ENCODE data around the gene SIRPB1.
A peak's percentile ranks its signal among the peaks of the same experiment; 100 is the strongest.

The SIRPB1 gene

GRCh38 chr20:1619861-1620444, at the start of gene SIRPB1:
Gene SIRPB1, minus strand, starts transcription at chr20:1620009. Its CDS starts 65 bp downstream, at chr20:1619944.
- Mint-ChIP-seq H3K9me3 (peaks cover 5% of the 10 kb centered on the region), H3K4me3 (peak within 1 kb of the TSS; percentile 33), H3K27me3 (no peaks in the 10 kb centered on the region), H3K36me3 (peaks cover 28% of the 10 kb centered on the region), H3K27ac (peak within 1 kb of the TSS; percentile 92), H3K4me1 (peaks cover 72% of the 10 kb centered on the region)

DNA sequence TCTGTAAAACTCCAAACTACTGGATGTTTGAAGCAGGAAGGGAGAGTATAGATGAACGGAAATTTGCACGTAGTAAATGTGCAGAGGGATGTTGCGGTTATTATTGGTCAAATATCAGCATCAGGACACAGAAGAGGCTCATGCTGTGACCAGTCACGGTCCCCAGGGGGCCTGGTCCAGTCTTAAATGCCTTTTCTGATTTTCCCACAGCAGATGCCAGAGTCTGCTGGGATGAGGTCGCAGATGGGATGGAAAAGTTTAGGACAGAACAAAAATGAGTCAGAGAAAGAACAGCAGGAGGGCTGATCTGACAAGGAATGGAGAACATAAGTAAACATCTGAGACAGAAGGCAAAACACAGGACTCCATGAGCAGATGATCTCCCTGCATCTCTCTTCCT, 49.5 kb upstream of the SIRPB1 start:
- H3K27me3 Mint-ChIP-seq, result no peaks in the 10 kb centered on the region
- peak overlapping the region; percentile 97 for H3K27ac Mint-ChIP-seq
- H3K4me3 Mint-ChIP-seq, result no peak overlapping the region

DNA sequence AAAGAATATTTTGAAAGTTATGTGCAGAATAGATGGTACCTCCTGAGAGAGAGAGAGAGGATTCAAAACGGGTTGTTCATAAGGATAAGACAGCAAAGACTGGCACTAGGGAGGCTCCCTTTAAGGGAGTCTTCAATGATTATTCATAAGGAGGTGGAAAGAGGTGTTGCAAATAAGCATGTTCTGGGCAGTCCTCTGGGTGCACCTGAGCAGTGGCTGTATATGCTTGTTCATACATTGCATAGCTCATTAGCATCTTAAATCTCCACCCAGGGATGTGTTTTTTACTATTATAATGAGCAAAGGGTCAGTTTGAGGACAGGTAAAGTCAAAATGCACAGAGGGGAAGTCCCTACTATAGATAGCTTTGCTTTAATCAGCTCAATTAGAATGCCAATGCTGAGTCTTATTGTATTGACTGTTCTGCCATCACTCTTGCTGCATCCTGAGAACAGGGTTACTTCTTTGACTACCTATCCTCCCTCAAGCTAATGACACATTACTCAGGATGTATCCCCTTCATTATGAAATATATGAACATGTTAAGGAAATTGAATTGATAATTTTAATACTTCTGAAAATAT, 47.8 kb upstream of the SIRPB1 start:
- H3K27me3 Mint-ChIP-seq, result no peaks in the 10 kb centered on the region
- peaks cover 4% of the 10 kb centered on the region for H3K9me3 Mint-ChIP-seq
- peaks cover 45% of the 10 kb centered on the region for H3K36me3 Mint-ChIP-seq
- peaks cover 94% of the 10 kb centered on the region for H3K4me1 Mint-ChIP-seq
- peak overlapping the region; percentile 60 for H3K27ac Mint-ChIP-seq
- H3K4me3 Mint-ChIP-seq, result peak overlapping the region; percentile 31

More for the DNA sequence above, 49.5 kb upstream of the SIRPB1 start:
- peaks cover under 1% of the 10 kb centered on the region for H3K9me3 Mint-ChIP-seq
- H3K36me3 Mint-ChIP-seq, result peaks cover 36% of the 10 kb centered on the region
- peaks cover 93% of the 10 kb centered on the region for H3K4me1 Mint-ChIP-seq

GRCh38 chr20:1666802-1667201, 47.0 kb upstream of the SIRPB1 start:
- Mint-ChIP-seq H3K4me3 (peak overlapping the region; percentile 31), H3K9me3 (peaks cover 4% of the 10 kb centered on the region), H3K27me3 (no peaks in the 10 kb centered on the region), H3K36me3 (peaks cover 41% of the 10 kb centered on the region), H3K4me1 (peaks cover 94% of the 10 kb centered on the region), H3K27ac (peak overlapping the region; percentile 60)

DNA sequence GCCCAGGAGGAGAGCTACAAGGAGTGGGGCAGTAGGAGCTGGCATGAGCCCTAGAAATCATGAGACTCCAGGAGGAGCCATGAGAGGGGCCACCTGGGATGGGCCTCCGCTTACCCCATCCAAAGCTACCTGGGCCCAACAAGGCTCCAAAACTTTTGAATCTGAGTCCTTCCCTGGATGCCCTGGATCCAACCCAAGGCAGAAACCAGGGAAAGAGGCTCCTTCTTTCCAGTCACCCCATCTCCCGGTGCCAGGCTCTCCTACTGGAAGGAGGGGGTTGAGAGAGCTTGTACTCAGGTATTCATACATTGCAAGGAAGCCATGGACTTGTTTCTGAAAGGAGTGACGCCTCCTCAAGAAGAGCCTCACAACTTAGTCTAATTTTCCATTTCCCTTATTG, 45.5 kb upstream of the SIRPB1 start:
- Mint-ChIP-seq H3K27ac (peak overlapping the region; percentile 98), H3K4me3 (peak overlapping the region; percentile 85), H3K4me1 (peaks cover 94% of the 10 kb centered on the region), H3K9me3 (peaks cover 4% of the 10 kb centered on the region), H3K36me3 (peaks cover 34% of the 10 kb centered on the region), H3K27me3 (no peaks in the 10 kb centered on the region)

DNA sequence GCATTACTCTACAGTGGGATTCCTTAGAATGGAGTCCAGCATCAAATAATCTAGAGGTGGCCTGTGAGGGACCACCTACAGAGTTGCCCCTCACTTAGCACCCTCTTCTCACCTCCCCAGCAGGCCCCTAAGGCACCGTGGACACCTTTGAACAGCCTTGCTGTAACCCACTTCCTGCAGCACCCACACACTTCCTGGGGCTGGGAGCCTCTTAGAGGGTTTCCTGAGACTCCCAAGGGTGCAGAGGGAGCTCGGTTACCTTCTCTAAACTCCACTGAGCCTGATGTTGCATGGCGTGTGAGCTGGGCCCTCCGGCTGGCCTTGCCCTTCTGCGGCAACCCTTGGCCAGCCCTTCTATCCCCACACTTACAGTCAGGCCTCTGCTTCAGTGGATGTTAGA, 45.1 kb upstream of the SIRPB1 start:
- Mint-ChIP-seq H3K4me3 (peak overlapping the region; percentile 85), H3K9me3 (peaks cover 4% of the 10 kb centered on the region), H3K36me3 (peaks cover 35% of the 10 kb centered on the region), H3K27ac (peak overlapping the region; percentile 98), H3K4me1 (peaks cover 96% of the 10 kb centered on the region), H3K27me3 (no peaks in the 10 kb centered on the region)

DNA sequence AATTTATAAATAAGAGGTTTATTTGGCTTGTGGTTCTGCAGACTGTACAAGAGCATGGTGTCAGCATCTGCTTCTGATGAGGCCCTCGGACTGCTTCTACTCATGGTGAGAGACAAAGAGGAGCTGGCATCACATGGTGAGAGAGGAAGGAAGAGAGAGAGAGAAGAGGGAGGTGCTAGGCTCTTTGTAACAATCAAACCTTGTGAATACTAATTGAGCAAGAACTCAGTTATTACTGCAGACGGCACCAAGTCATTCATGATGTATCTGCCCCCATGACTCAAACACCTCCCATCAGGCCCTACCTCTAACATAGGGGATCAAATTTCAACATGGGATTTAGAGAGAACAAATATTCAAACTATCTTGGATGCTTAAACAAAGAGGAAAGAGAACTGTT, 44.1 kb upstream of the SIRPB1 start:
- peaks cover 96% of the 10 kb centered on the region for H3K4me1 Mint-ChIP-seq
- H3K4me3 Mint-ChIP-seq, result peak overlapping the region; percentile 85
- H3K27ac Mint-ChIP-seq, result peak overlapping the region; percentile 98
- peaks cover 32% of the 10 kb centered on the region for H3K36me3 Mint-ChIP-seq
- H3K27me3 Mint-ChIP-seq, result no peaks in the 10 kb centered on the region
- H3K9me3 Mint-ChIP-seq, result peaks cover 9% of the 10 kb centered on the region

DNA sequence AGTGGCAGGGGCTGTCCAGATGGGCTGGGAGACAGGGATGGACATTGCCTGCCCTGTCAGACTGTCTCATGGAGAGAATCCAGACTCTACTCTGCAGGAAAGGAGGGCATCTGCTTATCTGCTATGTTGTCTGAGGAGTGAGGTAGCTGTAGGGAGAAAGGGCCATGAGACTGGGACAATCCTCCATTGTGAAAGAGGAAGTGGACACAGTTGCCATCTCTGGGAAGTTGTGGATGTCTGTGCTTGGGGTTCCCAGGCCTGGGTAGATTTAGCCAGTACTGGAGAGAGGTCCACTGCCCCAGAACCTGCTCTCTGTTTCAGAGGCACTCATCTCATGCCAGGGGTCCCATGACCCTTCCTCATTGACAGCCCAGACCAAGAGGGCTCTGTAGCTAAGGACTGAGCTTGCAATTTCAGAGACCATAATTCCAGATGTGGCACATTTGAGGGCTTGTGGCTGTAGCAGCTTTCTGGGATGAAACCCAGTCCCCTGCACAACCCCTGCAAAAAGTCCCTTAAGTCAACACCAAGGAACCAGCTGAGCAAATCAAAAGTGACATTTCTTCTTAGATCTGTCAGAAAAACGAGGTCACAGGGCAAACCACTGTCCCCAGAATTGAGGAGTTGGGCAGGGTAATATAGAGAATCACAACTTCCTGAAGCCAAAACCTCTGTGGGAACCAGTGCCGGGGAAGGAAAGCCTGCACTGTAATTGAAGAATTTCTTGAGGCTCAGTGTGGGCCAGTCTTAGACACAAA, 41.9 kb upstream of the SIRPB1 start:
- Mint-ChIP-seq H3K4me1 (peaks cover 99% of the 10 kb centered on the region), H3K27me3 (no peaks in the 10 kb centered on the region), H3K36me3 (peaks cover 33% of the 10 kb centered on the region), H3K9me3 (peaks cover 9% of the 10 kb centered on the region), H3K27ac (peak overlapping the region; percentile 98), H3K4me3 (peak overlapping the region; percentile 59)

DNA sequence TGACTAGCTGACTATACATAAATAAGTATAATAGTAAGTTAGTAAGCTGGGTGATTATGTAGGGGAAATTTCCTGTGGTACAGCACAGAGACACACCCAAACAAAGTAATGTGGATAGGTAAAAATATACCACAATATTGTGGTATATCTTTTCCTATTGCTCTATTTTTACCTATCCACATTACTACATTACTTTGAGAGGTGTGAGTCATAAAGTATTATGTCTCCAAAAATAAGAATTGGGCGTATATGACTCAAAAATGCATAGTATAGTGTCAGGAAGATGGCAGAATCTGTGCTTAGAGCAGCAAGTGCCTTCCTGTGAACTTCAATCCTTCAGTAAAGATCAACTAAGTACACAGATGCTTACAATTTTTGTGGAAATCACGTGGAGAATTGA, 40.4 kb upstream of the SIRPB1 start:
- peaks cover 9% of the 10 kb centered on the region for H3K9me3 Mint-ChIP-seq
- H3K27me3 Mint-ChIP-seq, result no peaks in the 10 kb centered on the region
- H3K4me1 Mint-ChIP-seq, result peaks cover 94% of the 10 kb centered on the region
- H3K27ac Mint-ChIP-seq, result peak overlapping the region; percentile 98
- peaks cover 33% of the 10 kb centered on the region for H3K36me3 Mint-ChIP-seq
- H3K4me3 Mint-ChIP-seq, result peak overlapping the region; percentile 90

DNA sequence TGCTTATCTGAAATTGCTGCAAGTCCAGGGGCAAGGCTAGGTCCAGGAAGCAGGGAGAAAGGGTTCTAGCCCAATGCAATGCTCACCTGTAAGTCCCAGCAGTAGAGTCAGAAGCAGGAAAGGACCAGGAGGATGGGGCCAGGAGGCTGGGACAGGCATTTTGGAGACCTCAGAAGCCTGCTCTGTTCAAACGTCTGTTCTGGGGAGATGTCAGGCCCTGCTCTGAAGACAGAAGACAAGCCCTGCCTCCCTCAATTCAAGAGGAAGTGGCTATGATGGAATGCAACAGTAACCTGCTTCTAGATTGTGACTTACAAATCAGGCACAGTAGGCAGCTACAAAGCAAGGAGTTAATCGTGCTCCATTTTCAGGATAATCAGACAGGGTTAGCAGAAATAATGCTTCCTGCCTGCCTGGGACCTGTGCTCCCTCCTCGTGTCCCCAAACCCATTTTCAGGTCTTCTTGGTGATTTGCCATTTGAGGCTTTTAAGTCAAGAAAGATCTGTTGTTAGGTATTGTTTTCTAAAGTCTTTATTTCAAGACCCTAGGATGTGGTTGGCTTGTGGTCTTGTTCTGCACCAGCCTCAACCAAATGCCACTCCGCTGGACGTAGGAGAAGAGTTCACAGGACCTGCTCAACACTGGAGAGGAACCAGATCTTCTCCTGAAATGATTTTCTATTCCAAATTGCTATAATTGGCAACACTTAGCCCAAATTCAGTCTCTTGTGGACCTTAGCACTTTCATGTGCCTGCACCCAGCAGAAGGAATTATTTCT, 37.9 kb upstream of the SIRPB1 start, which contains the start of gene SIRPG:
TSS of gene SIRPG (minus strand) at position 224 of the 779 bp plus-strand sequence. CDS start at position 159, 65 bp downstream.
- peaks cover 94% of the 10 kb centered on the region for H3K4me1 Mint-ChIP-seq
- no peaks in the 10 kb centered on the region for H3K27me3 Mint-ChIP-seq
- H3K9me3 Mint-ChIP-seq, result peaks cover 16% of the 10 kb centered on the region
- H3K4me3 Mint-ChIP-seq, result peak within 1 kb of the TSS; percentile 90
- peaks cover 45% of the 10 kb centered on the region for H3K36me3 Mint-ChIP-seq
- H3K27ac Mint-ChIP-seq, result peak within 1 kb of the TSS; percentile 99

GRCh38 chr20:1656844-1657243, 37.0 kb upstream of the SIRPB1 start:
- H3K4me3 Mint-ChIP-seq, result peak overlapping the region; percentile 90
- H3K36me3 Mint-ChIP-seq, result peaks cover 43% of the 10 kb centered on the region
- H3K9me3 Mint-ChIP-seq, result peaks cover 17% of the 10 kb centered on the region
- H3K27ac Mint-ChIP-seq, result peak overlapping the region; percentile 99
- H3K27me3 Mint-ChIP-seq, result no peaks in the 10 kb centered on the region
- peaks cover 93% of the 10 kb centered on the region for H3K4me1 Mint-ChIP-seq

DNA sequence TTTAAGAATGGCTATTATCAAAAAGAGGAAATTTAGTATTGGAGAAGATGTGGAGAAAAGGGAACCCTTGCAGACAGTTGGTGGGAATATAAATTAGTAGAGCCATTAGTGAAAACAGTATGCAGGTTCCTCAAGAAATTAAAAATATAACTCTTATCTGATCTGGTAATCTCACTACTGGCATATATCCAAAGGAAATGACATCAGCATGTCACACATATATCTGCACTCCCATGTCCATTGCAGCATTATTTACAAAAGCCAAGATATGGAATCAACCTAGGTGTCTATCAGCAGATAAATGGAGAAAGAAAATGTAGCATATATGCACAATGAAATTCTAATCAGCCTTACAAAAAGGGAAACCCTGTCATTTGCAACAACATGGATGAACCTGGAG, 35.2 kb upstream of the SIRPB1 start:
- Mint-ChIP-seq H3K27ac (peak overlapping the region; percentile 85), H3K4me1 (peaks cover 93% of the 10 kb centered on the region), H3K4me3 (peak overlapping the region; percentile 82), H3K36me3 (peaks cover 50% of the 10 kb centered on the region), H3K27me3 (no peaks in the 10 kb centered on the region), H3K9me3 (peaks cover 24% of the 10 kb centered on the region)

GRCh38 chr20:1652960-1653359, 33.2 kb upstream of the SIRPB1 start:
- Mint-ChIP-seq H3K9me3 (peaks cover 19% of the 10 kb centered on the region), H3K4me3 (peak overlapping the region; percentile 66), H3K4me1 (peaks cover 88% of the 10 kb centered on the region), H3K27me3 (no peaks in the 10 kb centered on the region), H3K36me3 (peaks cover 46% of the 10 kb centered on the region), H3K27ac (peak overlapping the region; percentile 82)

DNA sequence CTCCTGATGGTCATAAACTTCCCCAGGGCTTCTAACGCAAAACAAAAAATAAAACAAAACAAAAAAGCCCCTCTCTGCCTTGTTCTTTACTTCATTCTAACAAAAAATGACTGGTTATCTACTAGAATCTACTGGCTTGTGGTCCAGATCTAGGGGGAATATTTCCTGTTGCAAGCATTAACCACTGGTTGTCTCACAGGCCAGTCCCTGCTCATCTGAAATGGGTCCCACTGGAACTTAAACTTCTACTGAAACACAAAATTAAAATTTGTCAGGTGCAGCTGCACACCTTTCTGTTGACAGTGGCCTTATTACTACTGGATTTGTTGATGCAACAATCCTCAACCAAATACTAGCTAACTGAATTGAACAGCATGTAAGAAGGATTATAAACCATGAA, 32.3 kb upstream of the SIRPB1 start:
- Mint-ChIP-seq H3K4me3 (peak overlapping the region; percentile 51), H3K36me3 (peaks cover 46% of the 10 kb centered on the region), H3K9me3 (peaks cover 19% of the 10 kb centered on the region), H3K27ac (peak overlapping the region; percentile 83), H3K4me1 (peaks cover 88% of the 10 kb centered on the region), H3K27me3 (no peaks in the 10 kb centered on the region)

Measured in activated naive CD4-positive, alpha-beta T cell treated with anti-CD3 and anti-CD28 coated beads, Interleukin-2, amount 50 U/mL, for 24 hours (primary cell).